ENCODE results near the gene TRIP4. TPM values are rescaled to one million over a fixed set of nuclear protein-coding genes. Genes with fewer than 3 reads are reported as not detected.
"Not testable (repeated sequence)": the region's sequence is repeated elsewhere in the genome, so short reads cannot be mapped to it uniquely, and the experiment has no call there.

Gene TRIP4
- total RNA-seq, 4 donors from 2014 or later, result 13.0 to 23.7 (median 18.0) TPM

GRCh38 chr15:64490598-64491259, 103.1 kb downstream of the TRIP4 start:
- TF ChIP-seq POLR2A (IDR thresholded peaks at IDR 0.05) (no peak), EP300 (IDR thresholded peaks at IDR 0.05) (no peak)
- TF ChIP-seq, protein P1, sequence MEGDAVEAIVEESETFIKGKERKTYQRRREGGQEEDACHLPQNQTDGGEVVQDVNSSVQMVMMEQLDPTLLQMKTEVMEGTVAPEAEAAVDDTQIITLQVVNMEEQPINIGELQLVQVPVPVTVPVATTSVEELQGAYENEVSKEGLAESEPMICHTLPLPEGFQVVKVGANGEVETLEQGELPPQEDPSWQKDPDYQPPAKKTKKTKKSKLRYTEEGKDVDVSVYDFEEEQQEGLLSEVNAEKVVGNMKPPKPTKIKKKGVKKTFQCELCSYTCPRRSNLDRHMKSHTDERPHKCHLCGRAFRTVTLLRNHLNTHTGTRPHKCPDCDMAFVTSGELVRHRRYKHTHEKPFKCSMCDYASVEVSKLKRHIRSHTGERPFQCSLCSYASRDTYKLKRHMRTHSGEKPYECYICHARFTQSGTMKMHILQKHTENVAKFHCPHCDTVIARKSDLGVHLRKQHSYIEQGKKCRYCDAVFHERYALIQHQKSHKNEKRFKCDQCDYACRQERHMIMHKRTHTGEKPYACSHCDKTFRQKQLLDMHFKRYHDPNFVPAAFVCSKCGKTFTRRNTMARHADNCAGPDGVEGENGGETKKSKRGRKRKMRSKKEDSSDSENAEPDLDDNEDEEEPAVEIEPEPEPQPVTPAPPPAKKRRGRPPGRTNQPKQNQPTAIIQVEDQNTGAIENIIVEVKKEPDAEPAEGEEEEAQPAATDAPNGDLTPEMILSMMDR (IDR thresholded peaks at IDR 0.05), result no peak
- H3K27me3 ChIP-seq, result no peaks in the 10 kb centered on the region
- no peak overlapping the region for H3K4me3 ChIP-seq
- no peak overlapping the region for H3K27ac ChIP-seq
- peaks cover 0 to 10% (median 2%) of the 10 kb centered on the region in 4 donors for H3K4me1 ChIP-seq
- H3K9me3 ChIP-seq, result no peaks in the 10 kb centered on the region
- no peak for DNase-seq (ENCODE audit: low spot score in 2 of 2)
- peaks cover 0 to 4% (median 0%) of the 10 kb centered on the region in 3 donors for H3K36me3 ChIP-seq

GRCh38 chr15:64493641-64494040, 106.0 kb downstream of the TRIP4 start:
- Histone ChIP-seq H3K4me3 (no peak overlapping the region), H3K9me3 (no peaks in the 10 kb centered on the region), H3K27me3 (no peaks in the 10 kb centered on the region), H3K36me3 (peaks cover 0 to 4% (median 0%) of the 10 kb centered on the region in 3 donors), H3K4me1 (peaks cover 0 to 10% (median 2%) of the 10 kb centered on the region in 4 donors), H3K27ac (no peak overlapping the region)
- TF ChIP-seq POLR2A (IDR thresholded peaks at IDR 0.05) (no peak), EP300 (IDR thresholded peaks at IDR 0.05) (no peak)
- 44 to 52% methylated on average over 2 of the region's 2 CpGs for WGBS, 2 donors
- DNase-seq (ENCODE audit: low spot score in 2 of 2), result no peak

- H3K27ac ChIP-seq; DNase-seq (ENCODE audit: low spot score in 2 of 2); H3K9me3 ChIP-seq; H3K27me3 ChIP-seq; H3K4me3 ChIP-seq: not testable (repeated sequence)
- WGBS, 2 donors, result 89 to 94% methylated on average over 2 of the region's 2 CpGs
- peaks cover 0 to 17% (median 2%) of the 10 kb centered on the region in 4 donors for H3K4me1 ChIP-seq
- H3K36me3 ChIP-seq, result peaks cover 0 to 18% (median 0%) of the 10 kb centered on the region in 3 donors
Observed at GRCh38 chr15:64495968-64496367, 108.3 kb downstream of the TRIP4 start.

DNA sequence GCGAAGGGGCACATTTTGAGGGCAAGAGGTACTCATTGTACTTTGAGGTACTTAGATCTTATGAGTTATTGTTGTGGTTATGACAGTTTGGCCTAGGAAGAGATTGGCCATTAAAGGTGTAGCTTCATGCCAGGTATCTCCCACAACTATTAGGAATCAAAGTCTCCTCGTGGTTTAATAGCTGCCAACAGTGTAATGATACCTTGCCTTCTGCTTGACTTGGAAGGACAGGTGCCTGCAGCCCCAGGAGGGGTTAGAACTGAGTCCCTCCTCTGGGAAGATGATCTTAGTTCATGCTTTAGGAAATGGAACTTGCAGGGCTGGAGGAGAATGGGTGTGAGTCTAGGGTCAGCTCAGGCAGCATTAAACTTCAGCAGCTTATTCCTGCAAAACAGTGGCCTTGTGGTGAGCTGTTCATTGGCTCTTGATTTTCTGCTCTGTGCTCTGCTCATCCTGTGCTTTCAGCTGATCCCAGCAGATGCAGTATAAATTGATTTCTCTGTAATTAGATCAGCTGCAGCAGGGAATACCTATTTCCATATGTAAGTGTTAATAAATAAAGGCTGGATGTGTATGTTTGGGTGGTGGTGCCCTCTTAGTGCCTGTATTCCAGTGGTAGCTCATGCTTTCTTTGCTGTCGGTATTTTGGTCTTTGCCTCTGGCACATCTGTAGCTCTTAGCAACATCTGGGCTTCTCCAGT, 113.2 kb downstream of the TRIP4 start:
- 54 to 71% methylated on average over 3 of the region's 3 CpGs for WGBS, 2 donors
- Histone ChIP-seq H3K9me3 (no peaks in the 10 kb centered on the region), H3K27me3 (no peaks in the 10 kb centered on the region), H3K36me3 (peaks cover 0 to 23% (median 0%) of the 10 kb centered on the region in 3 donors), H3K27ac (no peak overlapping the region), H3K4me1 (peaks cover 0 to 37% (median 24%) of the 10 kb centered on the region in 4 donors), H3K4me3 (no peak overlapping the region)
- no peak for DNase-seq (ENCODE audit: low spot score in 2 of 2)
- TF ChIP-seq EP300 (IDR thresholded peaks at IDR 0.05) (no peak), POLR2A (IDR thresholded peaks at IDR 0.05) (no peak)
- TF ChIP-seq, protein P1 (IDR thresholded peaks at IDR 0.05), result no peak

GRCh38 chr15:64501396-64501715, 113.7 kb downstream of the TRIP4 start:
- peaks cover 0 to 37% (median 24%) of the 10 kb centered on the region in 4 donors for H3K4me1 ChIP-seq
- no peak overlapping the region for H3K4me3 ChIP-seq
- no peak overlapping the region for H3K27ac ChIP-seq
- no peaks in the 10 kb centered on the region for H3K27me3 ChIP-seq
- no peak for DNase-seq (ENCODE audit: low spot score in 2 of 2)
- peaks cover 0 to 25% (median 0%) of the 10 kb centered on the region in 3 donors for H3K36me3 ChIP-seq
- 67 to 75% methylated on average over 1 of the region's 1 CpG for WGBS, 2 donors
- no peaks in the 10 kb centered on the region for H3K9me3 ChIP-seq
- TF ChIP-seq EP300 (IDR thresholded peaks at IDR 0.05), result no peak
- no peak for TF ChIP-seq POLR2A (IDR thresholded peaks at IDR 0.05)
- TF ChIP-seq, protein P1 (IDR thresholded peaks at IDR 0.05), result no peak

- DNase-seq (ENCODE audit: low spot score in 2 of 2), result no peak
- H3K36me3 ChIP-seq, result peaks cover 0 to 25% (median 0%) of the 10 kb centered on the region in 3 donors
Observed at GRCh38 chr15:64502151-64502550, 114.5 kb downstream of the TRIP4 start.

More at GRCh38 chr15:64502151-64502550, 114.5 kb downstream of the TRIP4 start:
- Histone ChIP-seq H3K4me3 (no peak overlapping the region), H3K27ac (no peak overlapping the region), H3K27me3 (no peaks in the 10 kb centered on the region), H3K9me3 (no peaks in the 10 kb centered on the region), H3K4me1 (peaks cover 0 to 45% (median 30%) of the 10 kb centered on the region in 4 donors)
- WGBS, 2 donors, result 72 to 82% methylated on average over 2 of the region's 2 CpGs
- TF ChIP-seq, protein P1 (IDR thresholded peaks at IDR 0.05), result no peak
- no peak for TF ChIP-seq EP300 (IDR thresholded peaks at IDR 0.05)
- no peak for TF ChIP-seq POLR2A (IDR thresholded peaks at IDR 0.05)

All from tibial nerve (tissue), 4 donors.